B cell (primary cell): ENCODE measurements around the gene INPP5J. TPM values are rescaled to one million over a fixed set of nuclear protein-coding genes. Genes with fewer than 3 reads are reported as not detected.
"Not testable (repeated sequence)": the region's sequence is repeated elsewhere in the genome, so short reads cannot be mapped to it uniquely, and the experiment has no call there.

Experiments used
- ATAC-seq: fragments of 200-7000 bp; cut with Tn5 transposase; one replicate; pipeline ENCODE4 v1.10.0; 2021; ENCODE audit warnings: low read depth, mild to moderate bottlenecking, moderate number of reproducible peaks, moderate library complexity
- CTCF ChIA-PET: fragments of 350-600 bp; sonication (Branson Sonifier 250); formaldehyde crosslinking; loops from one replicate; lab custom pipeline; 2021; ENCODE audit warnings: antibody characterized with exemption, inconsistent platforms; lab: Charles Lee
- POLR2A ChIA-PET: fragments of 350-600 bp; sonication (Branson Sonifier 250); formaldehyde crosslinking; loops from one replicate; lab custom pipeline; 2021; ENCODE audit warnings: antibody characterized with exemption; lab: Charles Lee
- DNase-seq: peaks from one replicate; pipeline ENCODE4 v3.0.0; 2013
- H2AFZ ChIP-seq: 2 replicates; pipeline ENCODE4 v1.6.1; 2012; ENCODE audit warnings: mild to moderate bottlenecking, low read depth, low read length; ENCODE audit not compliant: insufficient read depth, poor library complexity, severe bottlenecking
- H3K27ac ChIP-seq, 2 donors: 1 replicate in 1 of 2; 2 replicates in 1 of 2; pipeline ENCODE4 v1.5.1; 2012 to 2013; ENCODE audit warnings: low read length in 2 of 2, mild to moderate bottlenecking in 2 of 2, moderate library complexity in 1 of 2
- H3K27me3 ChIP-seq, 4 experiments: fragments of 200-600 bp in 1 of 4; sonication (generic) in 1 of 4; replicated peaks in 1 of 4; 1 replicate in 2 of 4; 2 replicates in 2 of 4; pipeline versions ENCODE4 v1.6.1 to v1.7.0; 2013 to 2016; ENCODE audit warnings: low read length in 3 of 4, mild to moderate bottlenecking in 2 of 4, mixed read lengths in 1 of 4, moderate library complexity in 1 of 4; ENCODE audit not compliant: insufficient read depth in 4 of 4, control insufficient read depth in 3 of 4; ENCODE audit errors: control extremely low read depth in 1 of 4
- H3K36me3 ChIP-seq, 2 experiments: replicated peaks in 1 of 2; 1 replicate in 1 of 2; 2 replicates in 1 of 2; pipeline versions ENCODE4 v1.6.1 to v1.7.1; 2013; ENCODE audit warnings: low read length in 1 of 2; ENCODE audit not compliant: insufficient read depth in 2 of 2, control insufficient read depth in 1 of 2; ENCODE audit errors: control extremely low read depth in 1 of 2, extremely low read depth in 1 of 2
- H3K4me1 ChIP-seq, 2 donors: fragments of 200-600 bp in 1 of 2; sonication (generic) in 1 of 2; 1 replicate in 1 of 2; 2 replicates in 1 of 2; pipeline versions ENCODE4 v1.5.1 to v1.6.1; 2013 to 2017; ENCODE audit warnings: low read length in 2 of 2; ENCODE audit not compliant: control insufficient read depth in 2 of 2, insufficient read depth in 2 of 2
- H3K4me2 ChIP-seq: replicated peaks from 2 replicates; pipeline ENCODE3; 2012; ENCODE audit warnings: mild to moderate bottlenecking, low read depth, low read length; ENCODE audit not compliant: poor library complexity, severe bottlenecking
- H3K4me3 ChIP-seq, 5 experiments: fragments of 200-600 bp in 1 of 5; sonication (generic) in 1 of 5; 1 replicate in 3 of 5; 2 replicates in 2 of 5; pipeline versions ENCODE4 v1.5.1 to v1.7.0; 2011 to 2016; ENCODE audit warnings: low read length in 4 of 5, mild to moderate bottlenecking in 4 of 5, low read depth in 2 of 5, control low read depth in 1 of 5, moderate library complexity in 1 of 5; ENCODE audit not compliant: insufficient read depth in 1 of 5; ENCODE audit errors: control extremely low read depth in 1 of 5, extremely low read depth in 1 of 5
- H3K79me2 ChIP-seq: fragments of 200-600 bp; sonication (generic); one replicate; pipeline ENCODE4 v1.6.0; 2016; ENCODE audit warnings: low read length; ENCODE audit not compliant: control insufficient read depth, insufficient read depth
- H3K9ac ChIP-seq: fragments of 200-600 bp; sonication (generic); 2 replicates; pipeline ENCODE4 v1.6.1; 2017; ENCODE audit warnings: mild to moderate bottlenecking, low read length, moderate library complexity
- H3K9me3 ChIP-seq, 3 donors: one replicate each; pipeline versions ENCODE4 v1.6.1 to v1.7.1; 2013; ENCODE audit warnings: low read length in 2 of 3; ENCODE audit not compliant: control insufficient read depth in 2 of 3, insufficient read depth in 1 of 3; ENCODE audit errors: control extremely low read depth in 1 of 3
- H4K20me1 ChIP-seq: 2 replicates; pipeline ENCODE4 v1.6.0; 2012; ENCODE audit warnings: mild to moderate bottlenecking, low read length; ENCODE audit not compliant: insufficient read depth, control insufficient read depth, poor library complexity, severe bottlenecking
- H3K27ac Mint-ChIP-seq: one replicate; pipeline ENCODE4 v1.8.0; 2021; ENCODE audit warnings: mixed read lengths
- H3K27me3 Mint-ChIP-seq: one replicate; pipeline ENCODE4 v1.8.0; 2021; ENCODE audit warnings: mixed read lengths
- H3K4me1 Mint-ChIP-seq: one replicate; pipeline ENCODE4 v1.8.0; 2021; ENCODE audit warnings: mixed read lengths
- H3K4me3 Mint-ChIP-seq: one replicate; pipeline ENCODE4 v1.8.0; 2021; ENCODE audit warnings: mixed read lengths
- H3K9me3 Mint-ChIP-seq: one replicate; pipeline ENCODE4 v1.8.0; 2022; ENCODE audit warnings: mixed read lengths; ENCODE audit not compliant: insufficient read depth
- EZH2 ChIP-seq: IDR thresholded peaks from 2 replicates; pipeline ENCODE4 v1.6.1; 2012; ENCODE audit warnings: borderline replicate concordance, low read depth, mild to moderate bottlenecking, moderate library complexity, low read length; ENCODE audit not compliant: insufficient read depth, poor library complexity, severe bottlenecking
- WGBS: methylation state at CpG from one replicate; pipeline ENCODE4 v1.1.5; 2013; ENCODE audit warnings: missing lambda C conversion rate; ENCODE audit not compliant: insufficient coverage; 5-methylcytosine and 5-hydroxymethylcytosine counted together
- intact Hi-C: fragments of 100-400 bp; cut with micrococcal nuclease; formaldehyde crosslinking; loops from one replicate; pipeline ENCODE4 v1.10.0; 2022
- polyA plus RNA-seq: library from polyadenylated mRNA; depleted of rRNA; stranded (reverse); fragments of >200 nt; gene quantifications from 2 replicates; pipeline ENCODE4 v1.2.3, GENCODE V29; 2012
- total RNA-seq, 2 donors: library from RNA; stranded (reverse); fragments of 120-200 nt in 1 of 2; gene quantifications; 1 replicate in 1 of 2; 2 replicates in 1 of 2; pipeline versions ENCODE4 v1.2.3 to v1.2.4, GENCODE V29; 2013 to 2022
- TF ChIP-seq, protein P1 (sequence below): fragments of 200-600 bp; IDR thresholded peaks from one replicate; pipeline ENCODE4 v1.8.0; 2022; ENCODE audit warnings: antibody characterized with exemption, mild to moderate bottlenecking

The INPP5J gene
- total and polyA plus RNA-seq, 2 donors (not counting 1 experiment from before 2014, with no cell fraction given): 0.07 to 0.52 TPM

GRCh38 chr22:31107894-31108218 lies 14.9 kb upstream of the INPP5J start:
- Histone ChIP-seq H2AFZ (peak overlapping the region; percentile 96), H3K79me2 (no peaks in the 10 kb centered on the region), H3K27me3 (no peaks in the 10 kb centered on the region), H3K4me2 (peak overlapping the region; percentile 99), H3K4me3 (peak overlapping the region; percentile 42 to 91 (median 72)), H4K20me1 (no peaks in the 10 kb centered on the region), H3K9ac (peak overlapping the region; percentile 90), H3K36me3 (no peaks in the 10 kb centered on the region), H3K27ac (peak overlapping the region in 1 of 2 donors; percentile 57), H3K4me1 (peaks cover 16 to 17% of the 10 kb centered on the region in 2 donors), H3K9me3 (peaks cover 0 to 5% (median 0%) of the 10 kb centered on the region in 3 donors)
- Mint-ChIP-seq H3K4me1 (peaks cover 22% of the 10 kb centered on the region), H3K4me3 (peak overlapping the region; percentile 96), H3K27ac (peak overlapping the region; percentile 86), H3K9me3 (no peaks in the 10 kb centered on the region), H3K27me3 (no peaks in the 10 kb centered on the region)
- POLR2A ChIA-PET: interaction anchor here (1.0 kb wide), 1 partner anchor 23 kb away, joined by 6 read pairs; no protein-coding TSS in a partner anchor
- no peak for DNase-seq
- CTCF ChIA-PET: interaction anchor here (0.7 to 2.9 kb wide), 12 partner anchors 15 to 192 kb away, joined by 3 to 14 read pairs (median 4); partner anchors contain the start of genes MORC2 and TUG1
- WGBS: 0% methylated on average over 4 of the region's 5 CpGs
- intact Hi-C loops: loop anchor here (1.0 to 2.0 kb wide), 5 partner anchors 24 to 139 kb away; partner anchors contain the start of genes LIMK2, RNF185 and TUG1
- ATAC-seq: peak; percentile 19
- TF ChIP-seq EZH2: no peak
- TF ChIP-seq, protein P1, sequence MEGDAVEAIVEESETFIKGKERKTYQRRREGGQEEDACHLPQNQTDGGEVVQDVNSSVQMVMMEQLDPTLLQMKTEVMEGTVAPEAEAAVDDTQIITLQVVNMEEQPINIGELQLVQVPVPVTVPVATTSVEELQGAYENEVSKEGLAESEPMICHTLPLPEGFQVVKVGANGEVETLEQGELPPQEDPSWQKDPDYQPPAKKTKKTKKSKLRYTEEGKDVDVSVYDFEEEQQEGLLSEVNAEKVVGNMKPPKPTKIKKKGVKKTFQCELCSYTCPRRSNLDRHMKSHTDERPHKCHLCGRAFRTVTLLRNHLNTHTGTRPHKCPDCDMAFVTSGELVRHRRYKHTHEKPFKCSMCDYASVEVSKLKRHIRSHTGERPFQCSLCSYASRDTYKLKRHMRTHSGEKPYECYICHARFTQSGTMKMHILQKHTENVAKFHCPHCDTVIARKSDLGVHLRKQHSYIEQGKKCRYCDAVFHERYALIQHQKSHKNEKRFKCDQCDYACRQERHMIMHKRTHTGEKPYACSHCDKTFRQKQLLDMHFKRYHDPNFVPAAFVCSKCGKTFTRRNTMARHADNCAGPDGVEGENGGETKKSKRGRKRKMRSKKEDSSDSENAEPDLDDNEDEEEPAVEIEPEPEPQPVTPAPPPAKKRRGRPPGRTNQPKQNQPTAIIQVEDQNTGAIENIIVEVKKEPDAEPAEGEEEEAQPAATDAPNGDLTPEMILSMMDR: no peak

- H3K4me3 Mint-ChIP-seq, ATAC-seq, POLR2A ChIA-PET, H4K20me1 ChIP-seq, H3K9me3 ChIP-seq, H3K27ac Mint-ChIP-seq, H3K27me3 Mint-ChIP-seq, H3K4me1 ChIP-seq, H3K9ac ChIP-seq, DNase-seq, H3K4me2 ChIP-seq, H2AFZ ChIP-seq, H3K79me2 ChIP-seq, intact Hi-C loops, H3K4me3 ChIP-seq, CTCF ChIA-PET, H3K36me3 ChIP-seq, H3K9me3 Mint-ChIP-seq, H3K27ac ChIP-seq, H3K27me3 ChIP-seq, H3K4me1 Mint-ChIP-seq: not testable (repeated sequence)
- whole genome bisulfite sequencing: 98% methylated on average over 5 of the region's 7 CpGs
Observed at GRCh38 chr22:31112547-31113091, 10.1 kb upstream of the INPP5J start.
